Cardiac fibroblast (primary cell): Measurements from ENCODE around the gene CEACAM8.
"Not testable (repeated sequence)": the region's sequence is repeated elsewhere in the genome, so short reads cannot be mapped to it uniquely, and the experiment has no call there.

Source experiments
- DNase-seq, 2 donors: peaks; one replicate each; pipeline versions ENCODE4 v3.0.0 to v3.0.0-alpha.2; 2010; ENCODE audit warnings: low read depth in 2 of 2
- H3K4me3 ChIP-seq, 2 donors: replicated peaks in 1 of 2; 1 replicate in 1 of 2; 2 replicates in 1 of 2; pipeline ENCODE4 v1.5.1; 2011; ENCODE audit warnings: low read depth in 2 of 2, low read length in 2 of 2, mild to moderate bottlenecking in 2 of 2, moderate library complexity in 1 of 2
- CTCF ChIP-seq: IDR thresholded peaks from one replicate; pipeline ENCODE4 v1.5.1; 2011; ENCODE audit warnings: low read depth, mild to moderate bottlenecking, low read length, inconsistent platforms

CEACAM8 gene

DNA sequence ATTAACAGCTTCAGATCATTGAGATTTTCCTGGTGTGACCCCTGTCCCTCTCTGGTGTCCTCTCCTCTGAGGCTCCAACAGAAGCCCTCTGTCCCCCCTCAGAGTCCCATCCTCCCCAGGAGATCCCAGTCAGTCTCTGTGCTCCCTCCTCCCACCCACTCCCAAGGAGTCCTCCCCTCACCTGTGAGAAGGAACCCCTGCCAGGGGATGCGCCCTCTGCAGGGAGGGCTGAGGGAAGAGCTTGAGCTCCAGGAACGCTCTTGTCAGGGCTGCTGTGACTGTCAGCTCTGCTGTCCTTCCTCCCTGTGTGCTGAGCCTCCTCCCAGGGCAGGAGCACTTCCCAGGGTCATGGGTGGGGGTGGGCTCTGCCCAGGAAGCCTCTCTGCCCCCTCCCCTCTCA is 33.2 kb downstream of the CEACAM8 start:
- DNase-seq: no peak
- no peak overlapping the region for H3K4me3 ChIP-seq
- TF ChIP-seq CTCF: no peak

DNA sequence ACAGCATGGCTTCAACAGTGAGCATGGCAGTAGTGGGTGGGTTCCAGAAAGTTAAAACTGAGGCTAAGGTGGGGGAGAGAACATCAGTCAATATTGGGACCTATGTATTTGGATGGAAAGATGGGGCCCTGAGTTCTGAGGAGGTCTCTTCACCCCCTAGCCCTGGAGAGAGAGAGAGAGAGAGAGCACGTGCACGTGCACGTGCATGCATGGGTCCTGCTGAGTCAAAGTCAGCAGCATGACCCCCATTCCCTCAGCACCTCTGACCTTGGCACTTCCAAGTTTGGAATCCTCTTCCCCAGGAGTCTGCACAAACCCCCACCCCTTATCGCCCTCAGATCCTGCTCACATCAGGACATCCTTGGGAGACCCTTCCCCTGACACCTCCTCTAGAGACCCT is 34.0 kb downstream of the CEACAM8 start:
- TF ChIP-seq CTCF: no peak
- DNase-seq: no peak
- H3K4me3 ChIP-seq: no peak overlapping the region

DNA sequence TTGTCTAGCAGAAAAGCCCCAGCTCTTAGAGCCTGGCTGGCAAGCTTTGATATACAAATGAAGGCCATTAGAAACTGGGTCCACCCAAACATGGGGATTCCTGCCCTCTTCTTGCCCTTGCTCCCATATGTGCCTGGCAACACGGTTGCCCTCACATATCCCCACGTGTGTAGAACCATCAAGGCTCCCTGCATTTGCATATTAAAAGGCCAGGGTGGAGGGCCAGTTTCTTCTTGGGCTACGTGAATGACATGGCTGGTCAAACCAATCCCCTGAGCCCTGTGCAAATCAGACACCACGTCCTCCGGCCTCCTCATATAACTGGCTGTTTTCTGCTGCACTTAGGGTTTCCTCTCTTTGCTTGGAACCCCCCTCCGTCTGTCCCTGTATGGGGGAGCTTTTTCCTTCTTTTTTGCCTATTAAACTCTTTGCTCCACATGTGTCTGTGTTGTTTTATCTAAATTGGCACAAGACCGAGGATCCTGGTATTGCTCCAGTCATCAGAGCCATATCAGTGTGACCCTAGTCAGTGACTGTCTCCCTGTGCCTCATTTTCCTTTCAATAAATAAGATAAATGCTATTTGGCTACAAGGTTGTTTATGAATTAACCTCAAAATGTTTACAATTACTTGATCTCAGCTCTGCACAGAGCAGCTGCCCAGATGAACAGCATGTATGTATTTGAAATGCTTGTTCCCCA is 36.1 kb downstream of the CEACAM8 start:
- DNase-seq: no peak
- TF ChIP-seq CTCF: no peak
- H3K4me3 ChIP-seq: no peak overlapping the region

- not testable (repeated sequence) for DNase-seq, H3K4me3 ChIP-seq
These were observed 37.3 kb downstream of the CEACAM8 start for GRCh38 chr19:42557386-42557871.

DNA sequence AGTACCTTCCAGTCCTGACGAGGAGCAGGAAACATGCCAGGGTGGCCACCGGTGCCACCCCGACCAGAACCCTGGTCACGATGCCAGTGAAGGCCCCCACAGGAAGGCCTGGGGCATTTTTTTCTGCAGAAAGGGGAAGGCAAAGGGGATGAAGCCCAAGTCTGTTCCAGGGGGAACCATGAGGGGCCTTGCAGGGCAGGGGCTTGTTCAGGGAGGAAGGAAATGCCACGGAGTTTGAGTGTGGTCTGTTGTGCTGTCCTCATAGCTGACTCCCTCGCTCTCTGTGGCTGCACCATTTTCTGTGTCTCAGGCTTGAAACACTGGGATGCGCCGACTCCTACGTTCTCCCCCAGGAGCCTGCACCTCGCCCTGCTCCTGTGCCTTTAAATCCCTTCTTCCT is 38.9 kb downstream of the CEACAM8 start:
- H3K4me3 ChIP-seq: no peak overlapping the region
- TF ChIP-seq CTCF: no peak
- DNase-seq: no peak

GRCh38 chr19:42555317-42555716 is 39.4 kb downstream of the CEACAM8 start:
- DNase-seq: no peak
- no peak for TF ChIP-seq CTCF
- no peak overlapping the region for H3K4me3 ChIP-seq

DNA sequence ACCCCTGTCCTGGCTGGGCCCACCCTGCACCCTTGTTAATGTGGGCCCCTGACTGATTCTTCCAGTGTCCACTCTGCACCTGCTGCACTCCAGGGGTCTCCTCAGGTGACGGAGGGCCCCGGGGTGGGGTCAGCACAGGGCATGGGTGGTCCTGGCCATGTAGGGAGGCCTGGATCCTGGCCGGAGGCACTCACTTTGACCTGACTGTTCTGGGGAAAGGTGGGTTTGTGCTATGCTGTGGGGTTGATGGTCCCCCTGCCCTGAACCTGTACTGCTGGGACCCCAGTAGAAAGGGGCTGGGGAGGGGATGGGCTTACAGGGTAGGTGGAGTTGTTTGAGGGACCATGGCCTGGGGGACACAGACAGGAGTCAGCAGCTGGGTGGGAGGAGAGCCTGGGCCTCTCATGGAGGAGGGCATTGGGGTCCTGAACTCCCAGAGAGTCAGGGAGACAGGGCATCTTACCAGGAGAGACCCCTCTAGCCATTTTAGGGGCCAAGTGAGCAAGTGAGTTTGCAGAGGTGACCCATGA is 40.6 kb downstream of the CEACAM8 start:
- no peak for DNase-seq
- H3K4me3 ChIP-seq: no peak overlapping the region
- no peak for TF ChIP-seq CTCF
